ENCODE results near the gene NUMBL.

DNA sequence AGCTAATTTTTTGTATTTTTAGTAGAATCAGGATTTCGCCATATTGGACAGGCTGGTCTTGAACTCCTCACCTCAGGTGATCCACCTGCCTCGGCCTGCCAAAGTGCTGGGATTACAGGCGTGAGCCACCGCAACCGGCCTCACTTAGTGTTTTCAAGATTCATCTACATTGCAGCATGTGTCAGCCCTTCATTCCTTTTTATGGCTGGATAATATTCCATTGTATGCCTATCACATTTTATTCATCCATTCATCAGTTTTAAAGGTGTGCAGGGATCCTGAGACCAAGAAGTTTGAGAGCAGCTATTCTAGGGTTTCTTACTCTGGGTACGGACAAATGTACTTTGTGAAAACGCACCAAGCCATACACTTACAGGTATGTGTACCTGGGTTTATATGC lies 17.2 kb upstream of the NUMBL start:
- TF ChIP-seq, protein P1, sequence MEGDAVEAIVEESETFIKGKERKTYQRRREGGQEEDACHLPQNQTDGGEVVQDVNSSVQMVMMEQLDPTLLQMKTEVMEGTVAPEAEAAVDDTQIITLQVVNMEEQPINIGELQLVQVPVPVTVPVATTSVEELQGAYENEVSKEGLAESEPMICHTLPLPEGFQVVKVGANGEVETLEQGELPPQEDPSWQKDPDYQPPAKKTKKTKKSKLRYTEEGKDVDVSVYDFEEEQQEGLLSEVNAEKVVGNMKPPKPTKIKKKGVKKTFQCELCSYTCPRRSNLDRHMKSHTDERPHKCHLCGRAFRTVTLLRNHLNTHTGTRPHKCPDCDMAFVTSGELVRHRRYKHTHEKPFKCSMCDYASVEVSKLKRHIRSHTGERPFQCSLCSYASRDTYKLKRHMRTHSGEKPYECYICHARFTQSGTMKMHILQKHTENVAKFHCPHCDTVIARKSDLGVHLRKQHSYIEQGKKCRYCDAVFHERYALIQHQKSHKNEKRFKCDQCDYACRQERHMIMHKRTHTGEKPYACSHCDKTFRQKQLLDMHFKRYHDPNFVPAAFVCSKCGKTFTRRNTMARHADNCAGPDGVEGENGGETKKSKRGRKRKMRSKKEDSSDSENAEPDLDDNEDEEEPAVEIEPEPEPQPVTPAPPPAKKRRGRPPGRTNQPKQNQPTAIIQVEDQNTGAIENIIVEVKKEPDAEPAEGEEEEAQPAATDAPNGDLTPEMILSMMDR (IDR thresholded peaks at IDR 0.05) = no peak
- no peak for TF ChIP-seq POLR2A (IDR thresholded peaks at IDR 0.05)

All from right lobe of liver (tissue), 4 donors.